Measurements from ENCODE around the gene VPS33A. TPM values are rescaled to one million over a fixed set of nuclear protein-coding genes. Genes with fewer than 3 reads are reported as not detected.
A peak's percentile ranks its signal among the peaks of the same experiment; 100 is the strongest.

Gene VPS33A
- polyA plus RNA-seq, 2 of the 4 experiments (the other 2 are of a cell fraction): 19.9 to 32.4 TPM

GRCh38 chr12:122182887-122183587, 83.3 kb downstream of the VPS33A start, which contains the start of gene LRRC43:
LRRC43 (plus strand) TSS chr12:122183123; CDS start chr12:122183145, 22 bp downstream.
- POLR2A ChIA-PET: interaction anchor here (1.4 kb wide), 1 partner anchor 43 kb away, joined by 3 read pairs; the partner anchor contains the start of gene DIABLO
- Histone ChIP-seq H3K4me2 (peak within 1 kb of the TSS; percentile 85), H3K27ac (peak within 1 kb of the TSS; percentile 16 to 77; a peak in 3 of 6 replicates), H3K4me1 (no peaks in the 10 kb centered on the region), H3K4me3 (peak within 1 kb of the TSS; percentile 45), H3K9me3 (no peaks in the 10 kb centered on the region)
- 28% methylated on average over 38 of the region's 63 CpGs for WGBS (ENCODE audit: missing lambda C conversion rate)
- CTCF ChIA-PET: interaction anchor here (0.9 to 1.8 kb wide), 4 partner anchors 33 to 129 kb away, joined by 3 to 4 read pairs (median 4); no protein-coding TSS in a partner anchor
- FAIRE-seq: no peak
- ATAC-seq: peak; percentile 59 to 77
- TF ChIP-seq ESRRA (IDR thresholded peaks at IDR 0.05; ENCODE audit: borderline replicate concordance, low read length): no peak
- TF ChIP-seq MAZ (IDR thresholded peaks at IDR 0.05; ENCODE audit: borderline replicate concordance, low read depth, low read length): no peak
- TF ChIP-seq MAX (IDR thresholded peaks at IDR 0.05): 0 out of 2 replicates have a peak, but pooled peaks have one; percentile 25
- TF ChIP-seq CEBPB (IDR thresholded peaks at IDR 0.05): no peak
- TF ChIP-seq USF2 (IDR thresholded peaks at IDR 0.05): no peak
- TF ChIP-seq BCL3 (IDR thresholded peaks at IDR 0.05): no peak
- DNase-seq (ENCODE audit: low read depth in 1 of 2, low spot score in 1 of 2): no peak

Small RNA genes within 50 kb of the gene (small RNA-seq; reads per million reads assigned to genes)
- 0.35 to 9.9 (median 2.2) reads per million in 6 experiments for gene DIABLO

Other genes starting within 250 kb of the VPS33A start
- gene BCL7A, start 244.6 kb downstream of the VPS33A start, polyA plus RNA-seq (2011; rRNA removed): 9.4 and 9.8 TPM in 2 replicates
- gene BCL7A, start 244.6 kb downstream of the VPS33A start, polyA plus RNA-seq (2017; fragmentation: RNase III; extraction: RNeasy Plus Mini Kit Qiagen cat#74134 plus additional on column Dnase treatment): 6.7 to 9.2 TPM (median 6.8 TPM) in 3 replicates
- 7.0 and 11.6 TPM in 2 replicates for gene MLXIP, start 187.7 kb downstream of the VPS33A start, polyA plus RNA-seq (2011; rRNA removed)
- 18.1 to 21.4 TPM (median 21.2 TPM) in 3 replicates for gene MLXIP, start 187.7 kb downstream of the VPS33A start, polyA plus RNA-seq (2017; fragmentation: RNase III; extraction: RNeasy Plus Mini Kit Qiagen cat#74134 plus additional on column Dnase treatment)
- gene IL31, start 92.3 kb downstream of the VPS33A start, polyA plus RNA-seq (2011; rRNA removed): not detected in 2 replicates
- gene IL31, start 92.3 kb downstream of the VPS33A start, polyA plus RNA-seq (2017; fragmentation: RNase III; extraction: RNeasy Plus Mini Kit Qiagen cat#74134 plus additional on column Dnase treatment): not detected in 3 replicates
- gene LRRC43, start 83.4 kb downstream of the VPS33A start, polyA plus RNA-seq (2011; rRNA removed): 0.09 TPM in 1 of 2 replicates, not detected in the other
- 0.14 to 0.26 TPM in 2 of 3 replicates, not detected in the other for gene LRRC43, start 83.4 kb downstream of the VPS33A start, polyA plus RNA-seq (2017; fragmentation: RNase III; extraction: RNeasy Plus Mini Kit Qiagen cat#74134 plus additional on column Dnase treatment)
- 0.66 and 0.74 TPM in 2 replicates for gene B3GNT4, start 62.8 kb downstream of the VPS33A start, polyA plus RNA-seq (2011; rRNA removed)
- 0.55 to 1.2 TPM (median 0.73 TPM) in 3 replicates for gene B3GNT4, start 62.8 kb downstream of the VPS33A start, polyA plus RNA-seq (2017; fragmentation: RNase III; extraction: RNeasy Plus Mini Kit Qiagen cat#74134 plus additional on column Dnase treatment)
- 104 and 108 TPM in 2 replicates for gene DIABLO, start 40.4 kb downstream of the VPS33A start, polyA plus RNA-seq (2011; rRNA removed)
- 74.9 to 78.5 TPM (median 75.2 TPM) in 3 replicates for gene DIABLO, start 40.4 kb downstream of the VPS33A start, polyA plus RNA-seq (2017; fragmentation: RNase III; extraction: RNeasy Plus Mini Kit Qiagen cat#74134 plus additional on column Dnase treatment)
- 133 and 149 TPM in 2 replicates for gene CLIP1, start 156.2 kb upstream of the VPS33A start, polyA plus RNA-seq (2011; rRNA removed)
- gene CLIP1, start 156.2 kb upstream of the VPS33A start, polyA plus RNA-seq (2017; fragmentation: RNase III; extraction: RNeasy Plus Mini Kit Qiagen cat#74134 plus additional on column Dnase treatment): 43.0 to 49.7 TPM (median 44.4 TPM) in 3 replicates
- 35.6 and 40.1 TPM in 2 replicates for gene ZCCHC8, start 234.4 kb upstream of the VPS33A start, polyA plus RNA-seq (2011; rRNA removed)
- gene ZCCHC8, start 234.4 kb upstream of the VPS33A start, polyA plus RNA-seq (2017; fragmentation: RNase III; extraction: RNeasy Plus Mini Kit Qiagen cat#74134 plus additional on column Dnase treatment): 20.9 to 23.2 TPM (median 21.1 TPM) in 3 replicates

Measured in A549 (cell line).